Fibroblast of skin of back (primary cell): ENCODE data around the gene DIRAS2.

ENCODE experiments used
- DNase-seq: peaks from one replicate; pipeline ENCODE4 v3.0.0-alpha.2; 2013

The DIRAS2 gene

DNA sequence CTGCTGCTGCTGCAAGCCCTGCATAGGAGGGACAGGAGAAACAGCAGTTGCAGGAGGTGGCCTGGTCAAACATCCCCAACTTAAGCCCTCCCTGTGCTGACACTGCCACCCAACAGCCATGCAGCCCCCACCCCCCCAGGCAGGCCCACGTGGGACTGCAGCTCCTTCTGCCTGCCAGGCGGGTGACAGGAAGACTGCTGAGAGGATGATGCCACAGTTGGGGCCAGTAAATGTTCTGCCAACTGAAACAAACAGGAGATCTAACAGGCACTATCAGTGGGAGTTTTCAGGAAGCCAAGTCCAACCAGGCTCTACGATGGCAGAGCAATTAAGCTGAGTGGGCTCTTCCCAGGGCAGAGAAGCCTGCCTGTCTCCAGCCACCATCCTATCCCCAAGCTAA lies 31.1 kb downstream of the DIRAS2 start:
- DNase-seq = no peak

GRCh38 chr9:90611121-90611520 lies 31.5 kb downstream of the DIRAS2 start:
- no peak for DNase-seq

DNA sequence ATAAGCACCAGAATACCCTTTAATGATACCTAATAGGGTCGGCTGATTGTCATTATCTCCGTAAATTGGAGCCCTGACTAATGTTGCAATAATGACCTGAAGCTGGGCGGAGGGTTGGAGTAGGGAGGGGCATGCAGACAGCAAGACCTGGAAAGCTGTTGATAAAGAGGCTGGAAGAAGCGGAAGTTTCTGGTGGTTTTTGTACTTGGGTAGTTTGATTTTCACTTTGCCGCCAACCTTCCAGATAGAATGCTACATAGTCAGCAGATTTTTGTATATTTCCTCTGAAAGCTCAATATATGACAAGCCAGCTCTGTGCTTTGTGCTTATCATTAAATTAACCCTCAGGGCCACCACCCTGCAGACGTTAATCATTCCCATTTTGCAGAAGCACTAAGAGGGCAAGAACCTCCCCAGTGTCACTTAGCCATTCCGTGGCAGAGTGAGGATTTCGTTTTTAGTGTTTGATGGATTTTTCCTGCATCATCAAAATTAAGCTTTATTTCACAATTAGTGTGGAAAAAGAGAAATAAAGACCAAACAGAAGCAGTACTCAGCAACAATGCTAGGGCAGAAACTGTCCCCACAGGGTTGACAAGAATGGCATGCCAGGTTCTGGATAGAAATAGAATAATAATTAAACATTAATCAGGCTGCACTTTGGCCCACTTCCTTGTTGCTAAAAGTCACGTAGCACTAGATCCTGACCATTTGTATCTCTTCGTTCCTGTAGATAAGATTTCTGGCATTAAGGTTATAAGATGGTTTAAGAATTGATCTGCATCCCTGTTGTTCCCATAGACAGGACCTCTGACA lies 34.7 kb downstream of the DIRAS2 start:
- DNase-seq = no peak

DNA sequence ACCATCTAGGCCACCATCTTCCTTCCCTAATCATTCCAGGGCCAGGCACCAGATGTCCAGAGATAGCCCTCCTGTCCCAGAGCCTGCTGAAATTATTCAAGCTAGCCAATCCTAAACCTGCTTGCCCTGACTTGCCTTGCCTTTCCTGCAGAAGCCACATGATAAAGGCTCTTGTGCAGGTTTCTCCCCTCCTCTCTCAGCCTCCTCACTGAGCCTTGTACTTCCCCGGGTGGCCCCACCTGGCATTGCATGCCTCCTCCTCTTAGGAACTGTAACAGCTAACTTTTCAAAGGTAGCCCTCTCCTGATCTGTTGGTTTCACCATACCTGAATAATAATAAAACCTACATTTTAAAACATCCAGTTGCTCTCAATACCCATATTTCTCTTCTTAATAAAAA lies 42.6 kb downstream of the DIRAS2 start:
- DNase-seq = no peak

DNA sequence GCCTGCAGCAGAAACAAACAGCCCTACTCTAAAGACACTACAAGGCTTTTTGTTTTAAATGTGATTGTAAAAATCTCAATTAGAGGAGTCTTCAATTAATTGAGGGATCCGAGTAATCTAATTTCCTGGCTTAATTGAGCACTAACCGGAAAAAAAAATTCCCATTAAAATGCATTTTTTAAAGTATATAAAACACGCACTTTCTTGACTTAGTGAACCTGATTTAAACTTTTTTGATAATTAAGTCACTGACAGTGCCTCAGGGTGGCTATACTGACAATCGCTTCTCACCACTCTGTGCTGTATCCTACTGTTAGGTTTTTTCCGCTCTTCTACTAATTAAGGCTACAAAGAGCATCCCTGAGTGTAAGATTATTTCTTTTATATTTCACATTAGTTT lies 44.4 kb downstream of the DIRAS2 start:
- DNase-seq = no peak

GRCh38 chr9:90593646-90594045 lies 49.0 kb downstream of the DIRAS2 start:
- DNase-seq = no peak

DNA sequence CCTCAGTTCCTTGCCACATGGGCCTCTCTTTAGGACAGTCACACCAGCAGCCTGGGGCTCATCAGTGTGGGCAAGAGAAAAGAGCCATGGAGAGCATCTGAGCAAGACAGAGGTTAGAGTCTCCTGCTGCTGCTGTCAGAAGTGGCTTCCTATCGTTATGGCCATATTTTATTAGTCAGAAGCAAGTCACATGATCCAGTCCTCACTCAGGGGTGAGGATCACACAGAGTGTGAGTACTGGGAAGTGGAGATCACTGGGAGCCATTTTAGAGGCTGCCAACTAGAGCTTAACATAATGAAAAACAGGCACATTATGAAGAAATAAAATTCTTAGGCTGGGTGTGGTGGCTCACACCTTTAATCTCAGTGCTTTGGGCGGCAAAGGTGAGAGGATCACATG lies 62.0 kb downstream of the DIRAS2 start:
- no peak for DNase-seq

GRCh38 chr9:90579181-90579580 lies 63.4 kb downstream of the DIRAS2 start:
- DNase-seq = no peak

- no peak for DNase-seq
Measured at GRCh38 chr9:90578126-90578815, 64.4 kb downstream of the DIRAS2 start.

DNA sequence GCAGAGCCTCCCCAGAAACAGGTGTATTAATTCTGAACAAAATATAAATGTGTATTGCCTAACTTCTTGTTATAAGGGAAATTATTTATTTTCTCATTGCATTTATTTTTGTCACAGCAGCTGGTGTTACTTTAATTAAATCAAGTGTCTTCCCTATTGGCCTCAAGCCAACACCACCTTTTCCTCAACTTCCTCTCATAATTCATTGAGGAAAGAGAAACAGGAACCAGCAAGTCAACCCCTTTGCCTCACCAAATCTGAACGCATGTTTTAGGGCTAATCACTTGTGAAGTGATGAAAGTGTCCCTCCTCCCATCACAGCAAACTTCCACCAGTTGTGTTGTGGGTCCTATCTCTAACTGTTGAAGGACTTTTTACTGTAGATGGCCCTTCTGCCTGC lies 73.1 kb downstream of the DIRAS2 start:
- no peak for DNase-seq

DNA sequence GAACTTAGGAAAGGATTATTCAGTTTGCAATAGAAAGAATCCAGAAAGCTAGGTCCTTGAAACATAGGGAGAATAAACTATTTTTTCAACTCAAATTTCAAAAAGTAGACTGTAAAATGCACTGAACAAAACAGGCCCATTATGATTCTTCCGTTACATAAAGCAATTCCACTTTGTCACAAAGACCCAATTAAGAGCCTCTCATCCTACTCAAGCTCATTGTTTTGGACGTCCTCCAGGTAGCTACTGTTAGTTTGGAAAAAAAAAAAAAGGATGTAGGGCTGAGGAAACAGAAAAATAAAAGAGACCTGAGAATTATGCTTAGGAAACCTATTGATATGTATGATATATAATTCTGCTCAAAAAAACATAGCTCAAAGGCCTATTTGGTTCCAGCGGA lies 74.0 kb downstream of the DIRAS2 start:
- no peak for DNase-seq

GRCh38 chr9:90562229-90562628 lies 80.4 kb downstream of the DIRAS2 start:
- no peak for DNase-seq
